Measurements from ENCODE around the gene ST7.
"Not testable (repeated sequence)": the region's sequence is repeated elsewhere in the genome, so short reads cannot be mapped to it uniquely, and the experiment has no call there.

ST7 gene

GRCh38 chr7:116951366-116952292 lies 1.7 kb upstream of the ST7 start:
- DNase-seq = no peak

GRCh38 chr7:116952635-116953371 lies 498 bp upstream of the ST7 start:
- DNase-seq = no peak

GRCh38 chr7:116953906-116954838 lies 871 bp downstream of the ST7 start:
- peak; percentile 87 for DNase-seq

GRCh38 chr7:116955340-116955739 lies 2.0 kb downstream of the ST7 start:
- no peak for DNase-seq

GRCh38 chr7:116955801-116956476 lies 2.6 kb downstream of the ST7 start:
- DNase-seq = no peak

- no peak for DNase-seq
Measured at GRCh38 chr7:116956477-116956804, 3.1 kb downstream of the ST7 start.

- no peak for DNase-seq
Measured at GRCh38 chr7:116957874-116958273, 4.6 kb downstream of the ST7 start.

GRCh38 chr7:116961966-116962673 lies 8.8 kb downstream of the ST7 start:
- DNase-seq = not testable (repeated sequence)

GRCh38 chr7:116963234-116963633 lies 9.9 kb downstream of the ST7 start:
- DNase-seq = no peak

GRCh38 chr7:116966601-116967000 lies 13.3 kb downstream of the ST7 start:
- no peak for DNase-seq

GRCh38 chr7:116967254-116967922 lies 14.1 kb downstream of the ST7 start:
- DNase-seq = no peak

GRCh38 chr7:116967983-116968382 lies 14.7 kb downstream of the ST7 start:
- no peak for DNase-seq

GRCh38 chr7:116968631-116969030 lies 15.3 kb downstream of the ST7 start:
- DNase-seq = no peak

GRCh38 chr7:116969371-116969902 lies 16.1 kb downstream of the ST7 start:
- DNase-seq = no peak

GRCh38 chr7:116970238-116970910 lies 17.1 kb downstream of the ST7 start:
- DNase-seq = no peak

- DNase-seq = not testable (repeated sequence)
Measured at GRCh38 chr7:116971153-116971552, 17.9 kb downstream of the ST7 start.

GRCh38 chr7:116971869-116972268 lies 18.6 kb downstream of the ST7 start:
- no peak for DNase-seq

GRCh38 chr7:116975024-116975423 lies 21.7 kb downstream of the ST7 start:
- not testable (repeated sequence) for DNase-seq

- no peak for DNase-seq
Measured at GRCh38 chr7:116977172-116977571, 23.9 kb downstream of the ST7 start.

- no peak for DNase-seq
Measured at GRCh38 chr7:116978006-116978405, 24.7 kb downstream of the ST7 start.

Data from left hindlimb (tissue), 1 donor.